CD4-positive, CD25-positive, alpha-beta regulatory T cell (primary cell): ENCODE data around the gene GNAI3. TPM values are rescaled to one million over a fixed set of nuclear protein-coding genes. Genes with fewer than 3 reads are reported as not detected.

Experiments used
- ATAC-seq, 2 donors: fragments of 150-1000 bp; cut with Tn5 transposase; one replicate each; pipeline ENCODE4 v1.10.0; 2021; ENCODE audit warnings: low read depth in 2 of 2, moderate number of reproducible peaks in 2 of 2, moderate library complexity in 1 of 2
- DNase-seq, 3 donors: peaks; one replicate each; pipeline versions ENCODE4 v3.0.0 to v3.0.0-alpha.2; 2012 to 2022; ENCODE audit warnings: mixed read lengths in 1 of 3
- H3K27ac ChIP-seq: one replicate; pipeline ENCODE4 v1.7.0; 2013; ENCODE audit warnings: mild to moderate bottlenecking, low read length; ENCODE audit not compliant: insufficient read depth, poor library complexity, severe bottlenecking
- H3K27me3 ChIP-seq: one replicate; pipeline ENCODE4 v1.7.0; 2013; ENCODE audit warnings: low read length; ENCODE audit not compliant: control insufficient read depth, insufficient read depth
- H3K36me3 ChIP-seq: one replicate; pipeline ENCODE4 v1.7.0; 2013; ENCODE audit warnings: mild to moderate bottlenecking, low read length, moderate library complexity; ENCODE audit not compliant: control insufficient read depth, insufficient read depth
- H3K4me1 ChIP-seq: 2 replicates; pipeline ENCODE4 v1.7.0; 2013; ENCODE audit warnings: mild to moderate bottlenecking, low read length; ENCODE audit not compliant: insufficient read depth, control insufficient read depth, poor library complexity, severe bottlenecking
- H3K4me3 ChIP-seq: one replicate; pipeline ENCODE4 v1.7.0; 2013; ENCODE audit warnings: low read depth, mild to moderate bottlenecking, low read length, moderate library complexity
- H3K9me3 ChIP-seq, 2 experiments: 1 replicate in 1 of 2; 2 replicates in 1 of 2; pipeline ENCODE4 v1.7.0; 2013; ENCODE audit warnings: low read length in 2 of 2, mild to moderate bottlenecking in 1 of 2, moderate library complexity in 1 of 2; ENCODE audit not compliant: control insufficient read depth in 2 of 2
- H3K27ac Mint-ChIP-seq, 3 donors: one replicate each; pipeline ENCODE4 v1.8.0; 2020 to 2022; ENCODE audit warnings: mild to moderate bottlenecking in 3 of 3, mixed read lengths in 3 of 3, moderate library complexity in 2 of 3
- H3K27me3 Mint-ChIP-seq: one replicate; pipeline ENCODE4 v1.8.0; 2022; ENCODE audit warnings: mild to moderate bottlenecking, mixed read lengths
- H3K36me3 Mint-ChIP-seq: one replicate; pipeline ENCODE4 v1.8.0; 2020; ENCODE audit warnings: mixed read lengths
- H3K4me1 Mint-ChIP-seq, 4 donors: one replicate each; pipeline ENCODE4 v1.8.0; 2020 to 2022; ENCODE audit warnings: mixed read lengths in 4 of 4, mild to moderate bottlenecking in 1 of 4
- H3K4me3 Mint-ChIP-seq, 4 donors: one replicate each; pipeline ENCODE4 v1.8.0; 2020 to 2022; ENCODE audit warnings: mild to moderate bottlenecking in 4 of 4, mixed read lengths in 4 of 4, moderate library complexity in 3 of 4
- H3K9me3 Mint-ChIP-seq, 7 donors: one replicate each; pipeline ENCODE4 v1.8.0; 2020 to 2022; ENCODE audit warnings: mixed read lengths in 7 of 7, mild to moderate bottlenecking in 3 of 7, moderate library complexity in 2 of 7
- polyA plus RNA-seq, 4 donors: library from polyadenylated mRNA; unstranded; fragments of 300-500 nt; fragmentation: Illumina TruSeq; gene quantifications; one replicate each; pipeline ENCODE4 v1.2.3, GENCODE V29; 2021
- total RNA-seq: library from RNA; stranded (reverse); gene quantifications from one replicate; pipeline ENCODE4 v1.2.3, GENCODE V29; 2022

Gene GNAI3
- total and polyA plus RNA-seq, 5 donors from 2014 or later = 7.4 to 10.3 (median 9.6) TPM

DNA sequence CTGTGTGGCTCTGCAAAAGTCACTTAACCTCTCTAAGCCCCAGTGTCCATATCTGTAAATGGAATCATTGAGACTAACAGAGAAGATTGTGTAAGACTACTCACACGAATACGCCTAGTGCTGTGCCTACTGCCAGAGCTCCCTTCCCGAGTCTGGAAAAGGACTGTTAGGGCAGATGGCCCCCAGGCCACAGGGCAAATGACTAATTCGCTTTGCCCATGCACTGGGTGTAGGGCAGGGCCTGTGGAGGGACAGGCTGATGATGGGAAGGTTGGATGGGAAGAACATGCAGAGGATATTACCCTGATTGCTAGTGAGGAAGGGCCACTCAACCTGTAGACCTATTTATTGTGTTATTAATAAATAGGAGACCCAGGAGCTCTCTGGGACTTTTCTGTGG lies 12.9 kb upstream of the GNAI3 start:
- Mint-ChIP-seq H3K27ac (no peak overlapping the region), H3K9me3 (no peaks in the 10 kb centered on the region), H3K4me1 (peaks cover 0 to 23% (median 12%) of the 10 kb centered on the region in 4 donors), H3K36me3 (no peaks in the 10 kb centered on the region), H3K27me3 (peaks cover 4% of the 10 kb centered on the region), H3K4me3 (no peak overlapping the region)
- no peak for DNase-seq
- H3K27me3 ChIP-seq = no peaks in the 10 kb centered on the region
- ATAC-seq = no peak
- no peaks in the 10 kb centered on the region for H3K36me3 ChIP-seq
- H3K4me3 ChIP-seq = no peak overlapping the region
- H3K9me3 ChIP-seq = no peaks in the 10 kb centered on the region
- H3K27ac ChIP-seq = no peak overlapping the region
- peaks cover 24% of the 10 kb centered on the region for H3K4me1 ChIP-seq

DNA sequence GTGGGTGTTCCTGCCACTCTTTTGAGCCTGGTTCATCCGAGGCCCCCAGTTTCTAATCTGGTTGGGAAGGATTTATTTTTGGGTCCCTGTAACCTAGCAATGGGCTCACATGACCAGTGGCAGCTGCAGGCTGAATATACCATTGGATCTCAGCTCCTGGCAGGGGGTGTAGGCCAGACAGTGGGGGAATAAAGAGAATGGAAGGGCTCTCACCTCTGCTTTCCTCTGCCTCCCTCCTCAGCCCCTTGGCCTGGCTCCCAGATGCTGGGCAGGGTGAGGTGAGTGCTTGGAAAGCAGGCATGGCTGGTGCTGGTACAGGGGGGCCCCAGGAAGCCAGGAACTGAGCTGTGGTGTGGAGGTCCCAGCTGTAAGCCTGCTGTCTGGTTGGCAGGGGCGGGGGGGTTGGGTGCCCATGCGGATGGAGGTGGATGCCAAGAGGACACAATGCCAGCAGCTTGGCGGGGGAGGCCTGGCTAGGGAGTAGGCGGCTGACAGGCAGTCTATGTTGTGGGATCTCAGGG lies 12.4 kb upstream of the GNAI3 start:
- Mint-ChIP-seq H3K27ac (no peak overlapping the region), H3K27me3 (peaks cover 4% of the 10 kb centered on the region), H3K36me3 (no peaks in the 10 kb centered on the region), H3K4me3 (no peak overlapping the region), H3K9me3 (no peaks in the 10 kb centered on the region), H3K4me1 (peaks cover 0 to 19% (median 11%) of the 10 kb centered on the region in 4 donors)
- Histone ChIP-seq H3K4me3 (no peak overlapping the region), H3K27ac (no peak overlapping the region), H3K9me3 (no peaks in the 10 kb centered on the region), H3K4me1 (peaks cover 19% of the 10 kb centered on the region), H3K27me3 (no peaks in the 10 kb centered on the region), H3K36me3 (no peaks in the 10 kb centered on the region)
- ATAC-seq = no peak
- no peak for DNase-seq

DNA sequence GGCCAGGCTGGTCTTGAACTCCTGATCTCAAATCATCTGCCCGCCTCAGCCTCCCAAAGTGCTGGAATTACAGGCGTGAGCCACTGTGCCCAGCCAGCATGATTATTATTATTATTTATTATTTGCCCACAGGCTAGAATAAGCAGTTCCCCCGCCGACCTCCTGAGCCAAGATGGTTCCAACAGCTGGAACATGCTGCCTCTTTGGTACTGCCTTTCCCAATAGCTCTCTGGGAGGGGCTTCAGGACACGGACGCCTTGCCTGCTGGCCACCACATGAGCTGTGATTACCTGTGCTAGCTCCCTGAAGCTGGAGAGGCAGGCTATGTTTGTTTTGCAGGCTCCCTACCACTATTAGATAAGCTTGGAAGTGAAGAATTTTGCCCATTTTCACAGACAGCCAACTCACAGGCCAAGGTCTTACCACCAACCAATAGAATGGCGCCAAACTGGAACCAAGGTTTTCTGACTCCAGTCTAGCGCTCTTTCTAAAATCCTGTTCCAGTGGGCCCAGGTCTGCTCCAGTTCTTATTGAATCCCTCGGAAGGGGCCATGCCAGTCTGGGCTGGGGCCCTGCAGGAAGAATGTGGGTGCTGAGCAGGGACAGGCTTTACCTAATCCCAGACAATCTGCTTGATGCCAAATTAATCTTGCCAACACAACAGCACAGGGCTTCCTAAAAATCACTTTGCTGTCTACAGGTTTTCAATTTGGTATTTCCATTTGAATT lies 10.8 kb upstream of the GNAI3 start:
- Mint-ChIP-seq H3K27ac (no peak overlapping the region), H3K4me1 (peaks cover 2 to 9% (median 4%) of the 10 kb centered on the region in 4 donors), H3K27me3 (peaks cover 4% of the 10 kb centered on the region), H3K36me3 (no peaks in the 10 kb centered on the region), H3K4me3 (no peak overlapping the region), H3K9me3 (no peaks in the 10 kb centered on the region)
- no peak for ATAC-seq
- H3K27ac ChIP-seq = no peak overlapping the region
- DNase-seq = no peak
- H3K9me3 ChIP-seq = no peaks in the 10 kb centered on the region
- H3K36me3 ChIP-seq = no peaks in the 10 kb centered on the region
- H3K27me3 ChIP-seq = no peaks in the 10 kb centered on the region
- H3K4me3 ChIP-seq = no peak overlapping the region
- H3K4me1 ChIP-seq = peaks cover 3% of the 10 kb centered on the region

DNA sequence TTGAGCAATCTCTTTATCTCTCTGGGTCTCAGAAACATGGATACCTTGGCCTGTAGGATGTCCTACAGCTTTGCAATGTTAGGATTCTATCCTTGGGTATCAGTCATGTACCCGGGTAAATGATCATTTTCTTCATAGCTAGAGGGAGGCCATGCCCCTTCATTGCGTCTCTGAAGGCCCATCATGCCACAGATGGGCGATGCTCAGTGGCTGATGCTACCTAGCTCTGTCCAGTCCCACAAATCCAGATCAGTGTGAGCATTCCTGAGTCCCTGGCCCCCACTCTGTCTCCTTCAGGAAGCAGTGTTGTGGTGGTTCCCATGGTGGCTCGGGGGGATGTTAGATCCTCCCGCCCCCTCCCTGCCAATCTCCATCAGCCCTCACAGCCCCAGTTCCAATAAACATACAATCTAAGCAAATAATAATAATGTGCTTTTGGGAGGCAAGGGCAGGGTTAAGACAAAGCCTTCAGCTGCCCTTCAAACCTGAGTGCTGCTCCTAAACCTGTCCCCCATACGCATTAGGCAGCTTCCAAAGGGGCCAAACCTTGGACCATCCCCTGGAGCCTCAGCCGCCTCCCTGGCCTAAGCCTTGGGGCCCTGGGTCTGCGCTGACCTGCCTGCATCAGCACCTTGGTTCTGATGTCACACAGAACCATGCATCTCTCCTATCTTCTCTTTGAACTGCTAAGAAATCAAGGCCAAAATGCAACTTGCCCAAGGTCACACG lies 9.4 kb upstream of the GNAI3 start:
- no peak overlapping the region for H3K27ac Mint-ChIP-seq

DNA sequence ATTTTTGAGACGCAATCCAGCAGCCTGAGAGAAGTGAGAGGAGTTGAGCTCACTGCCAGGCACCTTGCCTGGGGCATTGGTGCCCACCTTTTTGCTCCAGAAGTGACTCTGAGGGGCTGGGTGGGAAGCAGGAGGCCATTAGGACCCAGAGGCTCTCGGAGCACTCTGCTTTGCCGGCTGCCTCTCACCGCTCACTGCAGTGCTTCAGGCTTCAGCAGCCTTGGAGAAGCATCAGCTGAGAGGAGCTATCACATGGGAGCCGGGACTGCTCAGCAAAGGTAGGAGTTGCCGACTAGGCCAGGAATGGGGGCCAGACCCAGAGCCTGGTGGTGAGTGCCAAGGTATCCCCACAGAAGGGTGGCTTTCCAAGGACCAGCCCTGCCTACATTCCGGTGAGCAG lies 8.7 kb upstream of the GNAI3 start, which contains the start of gene GPR61:
Gene GPR61 (plus strand): TSS at position 197 of the 400 bp plus-strand sequence. CDS start 3,151 bp downstream, outside the sequence.
- Mint-ChIP-seq H3K4me1 (peaks cover 0 to 6% (median 2%) of the 10 kb centered on the region in 4 donors), H3K27me3 (peaks cover under 1% of the 10 kb centered on the region), H3K4me3 (no peak within 1 kb of the TSS), H3K27ac (peak within 1 kb of the TSS in 1 of 3 donors; percentile 26), H3K36me3 (no peaks in the 10 kb centered on the region), H3K9me3 (no peaks in the 10 kb centered on the region)
- no peak for ATAC-seq
- no peak for DNase-seq
- no peaks in the 10 kb centered on the region for H3K4me1 ChIP-seq
- no peaks in the 10 kb centered on the region for H3K36me3 ChIP-seq
- H3K27me3 ChIP-seq = no peaks in the 10 kb centered on the region
- no peaks in the 10 kb centered on the region for H3K9me3 ChIP-seq
- no peak within 1 kb of the TSS for H3K27ac ChIP-seq
- H3K4me3 ChIP-seq = no peak within 1 kb of the TSS

More for the DNA sequence above, 9.4 kb upstream of the GNAI3 start:
- Histone ChIP-seq H3K4me1 (no peaks in the 10 kb centered on the region), H3K27me3 (no peaks in the 10 kb centered on the region), H3K36me3 (no peaks in the 10 kb centered on the region), H3K27ac (no peak overlapping the region), H3K4me3 (no peak overlapping the region), H3K9me3 (no peaks in the 10 kb centered on the region)
- no peaks in the 10 kb centered on the region for H3K36me3 Mint-ChIP-seq
- no peak for ATAC-seq
- H3K4me3 Mint-ChIP-seq = no peak overlapping the region
- peaks cover 0 to 6% (median 2%) of the 10 kb centered on the region in 4 donors for H3K4me1 Mint-ChIP-seq
- H3K9me3 Mint-ChIP-seq = no peaks in the 10 kb centered on the region
- DNase-seq = no peak
- peaks cover 4% of the 10 kb centered on the region for H3K27me3 Mint-ChIP-seq

DNA sequence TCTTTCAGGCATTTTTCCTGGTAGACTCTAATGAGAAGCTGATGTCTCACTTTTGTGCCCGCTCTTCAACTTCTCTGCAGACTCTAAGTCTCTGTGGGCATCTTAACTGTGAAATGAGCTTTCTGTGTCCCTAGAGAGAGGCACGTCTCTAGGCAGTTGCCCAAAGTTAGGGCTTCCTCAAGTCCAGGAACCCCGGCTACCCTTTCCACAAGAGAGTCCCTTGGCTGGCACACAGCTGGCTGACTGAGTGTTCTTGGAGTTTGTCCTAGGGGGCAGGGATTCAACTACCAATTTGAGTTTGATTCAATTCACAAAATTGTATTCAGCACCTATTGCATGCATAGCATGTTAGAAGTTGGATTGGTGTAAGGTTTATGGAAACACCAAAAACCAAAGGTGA lies 7.3 kb upstream of the GNAI3 start:
- Histone ChIP-seq H3K36me3 (no peaks in the 10 kb centered on the region), H3K4me3 (no peak overlapping the region), H3K27me3 (no peaks in the 10 kb centered on the region), H3K4me1 (no peaks in the 10 kb centered on the region), H3K9me3 (no peaks in the 10 kb centered on the region), H3K27ac (no peak overlapping the region)
- Mint-ChIP-seq H3K4me1 (peaks cover 0 to 8% (median 5%) of the 10 kb centered on the region in 4 donors), H3K36me3 (no peaks in the 10 kb centered on the region), H3K4me3 (no peak overlapping the region), H3K9me3 (no peaks in the 10 kb centered on the region), H3K27ac (no peak overlapping the region), H3K27me3 (no peaks in the 10 kb centered on the region)
- no peak for DNase-seq
- ATAC-seq = no peak

DNA sequence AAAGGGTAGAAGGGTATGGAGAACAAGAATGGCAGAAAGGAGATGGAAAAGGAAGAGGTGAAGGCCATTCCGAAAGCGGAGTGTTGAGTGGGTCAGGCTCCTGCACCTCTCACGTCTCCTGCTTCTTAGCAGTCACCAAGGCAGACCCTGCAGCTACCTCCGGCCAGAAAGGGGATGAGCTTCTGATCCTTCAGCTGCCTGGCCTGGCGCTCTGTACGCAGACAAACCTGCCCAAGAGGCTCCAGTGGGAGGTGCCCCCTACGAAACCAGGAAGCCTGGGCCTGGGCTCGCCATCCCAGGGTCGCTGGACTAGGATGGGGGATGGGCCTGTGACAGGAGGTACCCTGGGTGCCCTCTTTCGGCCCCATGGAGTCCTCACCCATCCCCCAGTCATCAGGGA lies 5.8 kb upstream of the GNAI3 start:
- no peaks in the 10 kb centered on the region for H3K9me3 ChIP-seq
- DNase-seq (no peak), ATAC-seq (no peak)
- H3K27me3 Mint-ChIP-seq = no peaks in the 10 kb centered on the region
- H3K36me3 ChIP-seq = no peaks in the 10 kb centered on the region
- no peak overlapping the region for H3K27ac Mint-ChIP-seq
- no peak overlapping the region for H3K4me3 ChIP-seq
- H3K4me3 Mint-ChIP-seq = no peak overlapping the region
- H3K36me3 Mint-ChIP-seq = no peaks in the 10 kb centered on the region
- peaks cover 13% of the 10 kb centered on the region for H3K4me1 ChIP-seq
- no peaks in the 10 kb centered on the region for H3K9me3 Mint-ChIP-seq
- peaks cover 5 to 21% (median 14%) of the 10 kb centered on the region in 4 donors for H3K4me1 Mint-ChIP-seq
- no peaks in the 10 kb centered on the region for H3K27me3 ChIP-seq
- no peak overlapping the region for H3K27ac ChIP-seq
